Measurements from ENCODE around the gene C20orf141.

Gene C20orf141

GRCh38 chr20:2847802-2848201, 33.0 kb downstream of the C20orf141 start:
- H3K9ac ChIP-seq (ENCODE audit: low read length), result no peak overlapping the region
- H3K27ac ChIP-seq (ENCODE audit: low read depth, low read length), result no peak overlapping the region
- no peaks in the 10 kb centered on the region for H3K27me3 ChIP-seq (ENCODE audit: control insufficient read depth, insufficient read depth, low read length)
- no peaks in the 10 kb centered on the region for H3K4me1 ChIP-seq (ENCODE audit: control insufficient read depth, insufficient read depth, low read length)
- H3K36me3 ChIP-seq (ENCODE audit: control insufficient read depth, insufficient read depth, low read length), result no peaks in the 10 kb centered on the region
- no peak overlapping the region for H3K4me3 ChIP-seq (ENCODE audit: low read length)

GRCh38 chr20:2849529-2849928, 34.7 kb downstream of the C20orf141 start:
- Histone ChIP-seq H3K27me3 (ENCODE audit: control insufficient read depth, insufficient read depth, low read length) (no peaks in the 10 kb centered on the region), H3K9ac (ENCODE audit: low read length) (no peak overlapping the region), H3K4me3 (ENCODE audit: low read length) (no peak overlapping the region), H3K4me1 (ENCODE audit: control insufficient read depth, insufficient read depth, low read length) (no peaks in the 10 kb centered on the region), H3K36me3 (ENCODE audit: control insufficient read depth, insufficient read depth, low read length) (no peaks in the 10 kb centered on the region), H3K27ac (ENCODE audit: low read depth, low read length) (no peak overlapping the region)

- H3K27me3 ChIP-seq (ENCODE audit: control insufficient read depth, insufficient read depth, low read length), result no peaks in the 10 kb centered on the region
- no peak overlapping the region for H3K27ac ChIP-seq (ENCODE audit: low read depth, low read length)
- H3K4me1 ChIP-seq (ENCODE audit: control insufficient read depth, insufficient read depth, low read length), result no peaks in the 10 kb centered on the region
- H3K36me3 ChIP-seq (ENCODE audit: control insufficient read depth, insufficient read depth, low read length), result no peaks in the 10 kb centered on the region
- no peak overlapping the region for H3K4me3 ChIP-seq (ENCODE audit: low read length)
- no peak overlapping the region for H3K9ac ChIP-seq (ENCODE audit: low read length)
Measured at GRCh38 chr20:2851086-2851485, 36.3 kb downstream of the C20orf141 start.

GRCh38 chr20:2858591-2858990, 43.8 kb downstream of the C20orf141 start:
- H3K9ac ChIP-seq (ENCODE audit: low read length), result no peak overlapping the region
- no peak overlapping the region for H3K4me3 ChIP-seq (ENCODE audit: low read length)
- no peak overlapping the region for H3K27ac ChIP-seq (ENCODE audit: low read depth, low read length)
- no peaks in the 10 kb centered on the region for H3K27me3 ChIP-seq (ENCODE audit: control insufficient read depth, insufficient read depth, low read length)
- no peaks in the 10 kb centered on the region for H3K4me1 ChIP-seq (ENCODE audit: control insufficient read depth, insufficient read depth, low read length)
- peaks cover 10% of the 10 kb centered on the region for H3K36me3 ChIP-seq (ENCODE audit: control insufficient read depth, insufficient read depth, low read length)

- no peaks in the 10 kb centered on the region for H3K4me1 ChIP-seq (ENCODE audit: control insufficient read depth, insufficient read depth, low read length)
- no peak overlapping the region for H3K27ac ChIP-seq (ENCODE audit: low read depth, low read length)
- H3K4me3 ChIP-seq (ENCODE audit: low read length), result no peak overlapping the region
- no peaks in the 10 kb centered on the region for H3K27me3 ChIP-seq (ENCODE audit: control insufficient read depth, insufficient read depth, low read length)
- peaks cover 15% of the 10 kb centered on the region for H3K36me3 ChIP-seq (ENCODE audit: control insufficient read depth, insufficient read depth, low read length)
- H3K9ac ChIP-seq (ENCODE audit: low read length), result no peak overlapping the region
Measured at GRCh38 chr20:2859330-2860121, 44.7 kb downstream of the C20orf141 start.

- Histone ChIP-seq H3K9ac (ENCODE audit: low read length) (no peak overlapping the region), H3K4me1 (ENCODE audit: control insufficient read depth, insufficient read depth, low read length) (no peaks in the 10 kb centered on the region), H3K27me3 (ENCODE audit: control insufficient read depth, insufficient read depth, low read length) (no peaks in the 10 kb centered on the region), H3K36me3 (ENCODE audit: control insufficient read depth, insufficient read depth, low read length) (peaks cover 25% of the 10 kb centered on the region), H3K27ac (ENCODE audit: low read depth, low read length) (no peak overlapping the region), H3K4me3 (ENCODE audit: low read length) (no peak overlapping the region)
Measured at GRCh38 chr20:2864626-2865025, 49.8 kb downstream of the C20orf141 start.

- H3K9ac ChIP-seq (ENCODE audit: low read length), result no peak overlapping the region
- H3K36me3 ChIP-seq (ENCODE audit: control insufficient read depth, insufficient read depth, low read length), result peaks cover 25% of the 10 kb centered on the region
- H3K27me3 ChIP-seq (ENCODE audit: control insufficient read depth, insufficient read depth, low read length), result no peaks in the 10 kb centered on the region
- H3K4me3 ChIP-seq (ENCODE audit: low read length), result no peak overlapping the region
- H3K27ac ChIP-seq (ENCODE audit: low read depth, low read length), result no peak overlapping the region
- no peaks in the 10 kb centered on the region for H3K4me1 ChIP-seq (ENCODE audit: control insufficient read depth, insufficient read depth, low read length)
Measured at GRCh38 chr20:2865101-2865500, 50.3 kb downstream of the C20orf141 start.
